SIG-M5 treated with dmso at 0.1 percent for 504 hours (cell line): ENCODE data around the gene PIGU.
A peak's percentile ranks its signal among the peaks of the same experiment; 100 is the strongest.
"Not testable (repeated sequence)": the region's sequence is repeated elsewhere in the genome, so short reads cannot be mapped to it uniquely, and the experiment has no call there.

Source experiments
- DNase-seq: peaks from one replicate; lab custom pipeline; 2025; ENCODE audit not compliant: unreplicated experiment; lab: John Stamatoyannopoulos, UW

PIGU gene

DNA sequence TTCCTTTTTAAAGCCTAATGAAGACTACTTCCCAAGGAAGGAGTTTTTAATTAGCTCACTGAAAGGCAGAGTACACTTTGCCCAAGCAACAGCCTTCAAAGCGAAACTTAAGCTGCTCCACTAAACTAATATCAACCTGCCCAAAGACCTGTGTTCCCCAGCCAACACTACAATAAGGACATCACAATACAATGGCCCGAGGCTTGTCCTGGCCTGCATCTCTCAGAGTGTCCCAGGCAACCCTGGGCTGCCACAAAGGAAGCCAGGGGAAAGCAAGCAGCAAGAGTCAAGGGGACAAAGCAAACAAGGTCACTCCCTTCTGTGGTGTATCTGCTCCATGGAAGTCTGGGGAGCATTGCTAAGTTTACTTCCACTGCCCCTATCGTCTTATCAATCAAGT is 52.3 kb downstream of the PIGU start:
- DNase-seq: no peak

GRCh38 chr20:34622821-34623451 is 54.0 kb downstream of the PIGU start:
- peak; percentile 59 for DNase-seq

- DNase-seq: no peak
Observed at GRCh38 chr20:34621383-34622367, 55.2 kb downstream of the PIGU start.

GRCh38 chr20:34621036-34621343 is 55.9 kb downstream of the PIGU start:
- DNase-seq: no peak

DNA sequence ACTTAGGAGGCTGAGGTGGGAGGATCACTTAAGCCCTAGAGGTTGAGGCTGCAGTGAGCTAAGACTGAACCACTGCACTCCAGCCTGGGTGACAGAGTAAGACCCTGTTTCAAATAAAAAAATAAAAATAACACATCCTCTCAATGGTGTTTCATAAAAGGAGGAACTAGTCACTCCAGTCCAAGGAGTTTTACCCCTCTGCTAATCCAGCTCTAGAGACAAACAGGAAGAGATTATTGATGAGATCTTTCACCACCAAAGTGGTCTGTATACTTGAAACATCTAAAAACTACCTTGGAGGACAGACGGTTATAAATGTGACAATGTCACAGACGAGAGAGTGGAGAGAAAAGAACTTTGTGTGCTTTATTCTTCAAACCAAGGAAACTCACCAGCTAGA is 58.2 kb downstream of the PIGU start:
- peak; percentile 74 for DNase-seq

DNA sequence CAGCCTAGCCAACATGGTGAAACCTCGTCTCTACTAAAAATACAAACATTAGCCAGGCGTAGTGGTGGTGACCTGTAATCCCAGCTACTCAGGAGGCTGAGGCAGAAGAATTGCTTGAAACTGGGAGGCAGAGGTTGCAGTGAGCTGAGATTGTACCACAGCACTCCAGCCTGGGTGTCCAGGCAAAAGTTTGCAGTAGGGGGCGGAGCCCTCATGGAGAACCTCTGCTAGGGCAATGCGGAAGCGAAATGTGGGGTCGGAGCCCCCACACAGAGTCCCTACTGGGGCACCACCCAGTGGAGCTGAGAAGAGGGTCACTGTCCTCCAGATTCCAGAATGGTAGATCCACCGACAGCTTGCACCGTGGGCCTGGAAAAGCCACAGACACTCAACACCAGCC is 60.0 kb downstream of the PIGU start:
- DNase-seq: not testable (repeated sequence)

- no peak for DNase-seq
Observed at GRCh38 chr20:34615477-34615876, 61.4 kb downstream of the PIGU start.

DNA sequence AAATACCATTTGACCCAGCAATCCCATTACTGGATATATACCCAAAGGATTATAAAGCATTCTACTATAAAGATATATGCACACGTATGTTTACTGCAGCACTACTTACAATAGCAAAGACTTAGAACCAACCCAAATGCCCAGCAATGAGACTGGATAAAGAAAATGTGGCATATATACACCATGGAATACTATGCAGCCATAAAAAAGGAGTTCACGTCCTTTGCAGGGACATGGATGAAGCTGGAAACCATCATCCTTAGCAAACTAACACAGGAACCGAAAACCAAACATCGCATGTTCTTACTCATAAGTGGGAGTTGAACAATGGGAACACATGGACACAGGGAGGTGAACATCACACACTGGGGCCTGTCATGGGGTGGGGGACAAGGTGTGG is 64.9 kb downstream of the PIGU start:
- DNase-seq: not testable (repeated sequence)

- DNase-seq: no peak
Observed at GRCh38 chr20:34607066-34607465, 69.8 kb downstream of the PIGU start.

DNA sequence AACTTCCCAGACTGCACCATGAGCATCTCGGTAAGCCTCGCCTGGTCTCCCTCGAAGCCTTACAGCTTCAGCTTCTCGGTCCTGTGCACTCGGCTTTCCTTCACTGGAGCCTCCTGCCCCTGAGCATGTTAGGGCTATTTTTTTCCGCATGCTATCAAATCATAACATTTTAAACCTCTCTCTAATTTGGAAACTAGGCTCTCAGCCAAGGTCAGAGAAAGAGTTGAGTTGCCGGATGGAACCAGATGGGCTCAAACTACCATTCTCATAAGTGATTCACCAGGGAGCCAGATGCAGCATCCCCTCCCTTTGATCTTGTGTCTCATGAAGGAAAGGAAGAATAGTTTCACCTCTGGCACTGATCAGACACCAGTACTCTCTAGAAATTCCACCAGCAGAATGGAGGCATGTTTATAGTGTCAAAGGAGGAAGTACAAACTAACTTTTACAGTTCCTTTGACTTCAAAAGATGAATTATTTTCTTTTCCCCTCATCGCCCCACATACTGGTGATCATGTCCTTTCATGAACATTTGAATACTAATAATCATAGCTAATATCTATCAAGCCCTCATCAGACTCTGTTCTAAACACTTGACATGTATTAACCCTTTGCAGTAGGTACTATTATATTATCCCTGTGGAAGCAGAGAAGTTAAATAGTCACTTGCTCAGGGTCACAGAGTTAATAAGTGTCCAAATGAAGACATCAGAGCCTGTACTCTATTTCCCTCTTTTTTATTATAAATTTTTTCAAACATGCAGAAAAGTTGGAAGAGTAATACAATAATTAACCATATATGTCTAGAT is 71.7 kb downstream of the PIGU start:
- no peak for DNase-seq

- DNase-seq: peak; percentile 12
Observed at GRCh38 chr20:34600892-34601653, 75.8 kb downstream of the PIGU start.

GRCh38 chr20:34595377-34596184 is 81.3 kb downstream of the PIGU start:
- no peak for DNase-seq

DNA sequence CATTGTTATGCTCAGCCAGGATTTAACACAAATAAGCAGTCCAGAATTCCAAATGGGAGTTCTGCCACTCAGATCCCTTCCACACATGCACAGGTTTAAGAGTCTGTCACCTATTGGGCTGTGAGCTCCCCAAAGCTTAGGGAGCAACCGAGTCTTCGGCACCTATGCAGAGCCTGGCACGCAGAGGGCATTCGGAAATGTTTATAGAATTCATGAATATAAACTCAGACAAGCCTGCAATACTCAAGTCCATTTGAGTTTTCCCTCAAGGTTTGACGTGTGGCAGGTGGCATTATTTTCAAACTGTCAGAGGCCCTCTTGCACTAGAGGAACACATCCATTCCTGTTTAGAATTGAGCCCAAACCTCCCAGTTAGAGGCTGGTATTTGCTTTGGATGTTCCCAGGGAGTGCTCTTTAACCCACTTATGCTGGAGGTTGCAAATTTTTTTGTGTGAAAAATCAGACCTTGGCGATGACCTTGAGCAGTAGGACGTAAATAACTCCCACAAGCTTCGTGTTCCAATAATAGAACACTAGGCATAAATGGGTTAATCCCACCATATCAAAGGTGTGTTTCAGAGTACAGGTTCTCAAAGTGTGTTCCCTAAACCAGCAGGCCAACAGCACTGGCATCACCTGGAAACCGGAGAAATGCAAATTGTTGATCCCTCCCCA is 90.3 kb downstream of the PIGU start:
- no peak for DNase-seq

DNA sequence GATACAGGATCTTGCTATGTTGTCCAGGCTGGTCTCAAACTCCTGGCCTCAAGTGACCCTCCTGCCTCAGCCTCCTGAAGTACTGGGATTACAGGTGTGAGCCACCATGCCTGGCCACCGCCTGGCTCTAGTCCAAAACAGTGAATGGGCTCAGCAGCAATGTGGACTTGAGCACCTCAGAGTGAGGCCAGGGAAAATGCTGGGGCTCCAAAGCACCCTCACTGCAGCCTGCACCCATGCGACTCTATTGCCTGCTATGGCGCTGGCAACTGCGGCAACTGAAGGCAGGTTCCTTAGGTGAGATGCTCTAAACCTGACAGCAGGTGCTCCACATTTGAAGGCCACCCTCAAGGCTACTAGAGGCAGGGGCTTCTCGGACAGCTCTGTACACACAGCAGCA is 91.9 kb downstream of the PIGU start:
- no peak for DNase-seq

DNA sequence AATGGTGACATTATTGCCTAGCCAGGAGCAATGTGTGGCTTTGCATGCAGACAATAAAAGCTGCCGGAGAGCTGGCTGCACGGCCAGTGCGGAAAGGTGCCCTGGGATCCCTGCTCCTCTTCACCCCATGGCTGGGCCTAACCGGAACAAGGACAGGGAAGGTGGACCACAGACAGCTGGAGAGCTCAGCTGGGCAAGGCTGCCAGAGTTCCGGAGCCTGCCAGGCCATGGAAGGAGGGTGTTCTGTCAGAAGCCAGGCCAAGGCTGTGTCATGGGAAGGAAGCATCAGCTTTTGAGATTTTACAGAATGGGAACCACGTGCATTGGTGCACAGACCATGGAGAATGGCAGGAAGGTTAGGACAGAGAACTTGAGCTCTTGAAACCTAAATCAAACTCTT is 93.3 kb downstream of the PIGU start:
- no peak for DNase-seq

DNA sequence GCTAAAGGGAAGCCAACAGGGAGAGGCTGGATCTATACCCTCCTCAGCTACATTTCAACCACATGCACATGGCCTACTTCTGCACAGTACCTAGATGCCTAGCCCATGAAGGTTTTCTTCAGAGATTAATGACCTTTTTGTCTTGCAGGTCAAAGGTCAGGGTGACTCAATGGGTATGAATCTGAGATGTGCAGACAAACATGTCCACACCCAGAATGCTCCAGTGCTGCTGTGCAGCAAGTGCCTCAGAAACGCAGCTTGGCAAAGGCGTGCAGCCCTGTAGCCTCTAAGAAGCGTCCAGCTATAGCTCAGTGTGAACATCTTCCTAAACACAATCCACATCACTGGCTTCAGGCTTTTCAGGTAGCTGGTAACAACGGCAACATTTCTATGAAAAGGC is 94.0 kb downstream of the PIGU start:
- no peak for DNase-seq

DNA sequence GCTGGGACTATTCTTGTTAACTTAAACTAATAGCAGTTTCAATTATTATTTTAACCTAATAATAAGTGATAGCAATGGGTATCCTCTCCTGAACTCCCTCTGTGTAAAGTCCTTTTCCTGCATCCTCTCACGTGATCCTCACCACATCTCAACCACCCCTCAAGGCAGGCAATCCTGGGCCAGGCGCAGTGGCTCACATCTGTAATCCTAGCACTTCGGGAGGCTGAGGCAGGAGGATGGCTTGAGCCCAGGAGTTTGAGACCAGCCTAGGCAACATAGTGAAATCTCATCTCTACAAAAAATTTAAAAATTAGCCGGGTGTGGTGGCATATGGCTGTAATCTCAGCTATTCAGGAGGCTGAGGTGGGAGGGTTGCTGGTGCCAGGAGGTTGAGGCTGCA is 94.7 kb downstream of the PIGU start:
- no peak for DNase-seq

DNA sequence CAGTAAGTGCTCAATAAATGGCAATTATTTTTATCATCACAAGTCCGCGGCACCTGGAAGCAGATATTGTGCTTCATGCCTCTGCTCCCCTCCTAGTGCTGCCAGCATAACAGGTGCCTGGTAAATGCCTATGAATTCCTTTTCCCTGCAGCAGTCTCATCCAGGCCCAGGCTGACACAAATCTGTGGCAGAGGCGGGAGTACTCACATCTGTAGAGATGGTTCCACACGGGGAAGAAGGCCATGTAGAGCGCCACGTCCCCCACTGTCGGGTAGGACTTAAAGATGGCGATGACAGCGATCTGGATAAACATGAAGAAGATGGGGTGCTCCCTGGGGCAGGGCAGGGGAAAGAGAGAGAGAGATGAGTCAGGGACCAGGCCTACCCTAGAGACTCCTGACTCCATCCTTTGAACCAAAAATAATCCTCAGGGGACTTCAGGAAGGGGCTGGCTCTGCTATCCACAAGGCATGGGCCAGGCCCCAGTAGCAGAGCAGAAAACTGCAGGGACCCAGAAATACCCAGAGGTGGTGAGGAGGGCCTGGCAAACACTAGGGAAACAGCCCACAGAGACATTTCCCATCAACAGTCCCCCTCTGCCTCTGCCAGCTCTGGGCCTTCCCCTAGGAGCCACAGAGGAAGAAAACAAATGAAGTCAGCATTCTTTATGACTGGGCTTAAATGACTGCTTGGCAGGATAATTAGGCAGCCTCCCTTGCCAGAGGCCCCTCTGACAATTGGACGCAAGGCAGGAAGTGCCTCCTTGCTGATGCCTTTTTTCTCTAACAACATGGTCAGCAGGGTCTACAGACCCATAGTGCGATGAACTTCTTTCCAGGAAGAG is 95.3 kb downstream of the PIGU start:
- DNase-seq: no peak
